PC-3 (cell line): ENCODE results near the gene TRPC1.

Experiments used
- EZH2phosphoT487 ChIP-seq: fragments of 300-600 bp; sonication (generic); IDR thresholded peaks from 2 replicates; pipeline ENCODE4 v1.6.1; 2018; ENCODE audit warnings: mild to moderate bottlenecking, antibody characterized with exemption, low read length, borderline replicate concordance
- TF ChIP-seq, protein P1 (sequence below): fragments of 300-600 bp; sonication (generic); conservative IDR thresholded peaks from 2 replicates; pipeline ENCODE4 v1.5.1; 2017; ENCODE audit warnings: antibody characterized with exemption, low read depth, mild to moderate bottlenecking, low read length

DNA sequence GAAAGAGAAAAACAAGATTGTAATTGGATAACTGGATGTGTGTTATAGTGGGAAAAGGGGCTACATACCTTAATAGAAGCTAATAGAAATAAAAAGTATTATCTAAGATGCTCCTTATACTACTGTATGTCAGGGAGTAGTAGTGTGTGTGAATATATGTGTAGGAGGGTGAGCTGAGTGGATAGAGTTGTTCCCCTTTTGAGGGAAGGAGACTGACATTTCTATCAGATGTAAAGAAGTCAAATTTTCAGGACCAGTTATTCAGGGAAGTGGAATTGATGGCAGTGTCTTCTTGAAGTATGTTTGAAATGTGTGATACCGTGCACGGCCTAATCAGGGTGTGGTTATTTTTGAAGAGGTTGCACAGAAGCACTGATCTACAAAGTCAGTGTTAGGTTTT lies 116.0 kb downstream of the TRPC1 start:
- TF ChIP-seq EZH2phosphoT487: no peak
- TF ChIP-seq, protein P1, sequence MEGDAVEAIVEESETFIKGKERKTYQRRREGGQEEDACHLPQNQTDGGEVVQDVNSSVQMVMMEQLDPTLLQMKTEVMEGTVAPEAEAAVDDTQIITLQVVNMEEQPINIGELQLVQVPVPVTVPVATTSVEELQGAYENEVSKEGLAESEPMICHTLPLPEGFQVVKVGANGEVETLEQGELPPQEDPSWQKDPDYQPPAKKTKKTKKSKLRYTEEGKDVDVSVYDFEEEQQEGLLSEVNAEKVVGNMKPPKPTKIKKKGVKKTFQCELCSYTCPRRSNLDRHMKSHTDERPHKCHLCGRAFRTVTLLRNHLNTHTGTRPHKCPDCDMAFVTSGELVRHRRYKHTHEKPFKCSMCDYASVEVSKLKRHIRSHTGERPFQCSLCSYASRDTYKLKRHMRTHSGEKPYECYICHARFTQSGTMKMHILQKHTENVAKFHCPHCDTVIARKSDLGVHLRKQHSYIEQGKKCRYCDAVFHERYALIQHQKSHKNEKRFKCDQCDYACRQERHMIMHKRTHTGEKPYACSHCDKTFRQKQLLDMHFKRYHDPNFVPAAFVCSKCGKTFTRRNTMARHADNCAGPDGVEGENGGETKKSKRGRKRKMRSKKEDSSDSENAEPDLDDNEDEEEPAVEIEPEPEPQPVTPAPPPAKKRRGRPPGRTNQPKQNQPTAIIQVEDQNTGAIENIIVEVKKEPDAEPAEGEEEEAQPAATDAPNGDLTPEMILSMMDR: no peak
